NOMO-1 treated with dmso at 0.1 percent for 144 hours (cell line): ENCODE results near the gene EVI5L.
"Not testable (repeated sequence)": the region's sequence is repeated elsewhere in the genome, so short reads cannot be mapped to it uniquely, and the experiment has no call there.

Source experiments
- DNase-seq: peaks from one replicate; lab custom pipeline; 2025; ENCODE audit not compliant: unreplicated experiment; lab: John Stamatoyannopoulos, UW

EVI5L gene

DNA sequence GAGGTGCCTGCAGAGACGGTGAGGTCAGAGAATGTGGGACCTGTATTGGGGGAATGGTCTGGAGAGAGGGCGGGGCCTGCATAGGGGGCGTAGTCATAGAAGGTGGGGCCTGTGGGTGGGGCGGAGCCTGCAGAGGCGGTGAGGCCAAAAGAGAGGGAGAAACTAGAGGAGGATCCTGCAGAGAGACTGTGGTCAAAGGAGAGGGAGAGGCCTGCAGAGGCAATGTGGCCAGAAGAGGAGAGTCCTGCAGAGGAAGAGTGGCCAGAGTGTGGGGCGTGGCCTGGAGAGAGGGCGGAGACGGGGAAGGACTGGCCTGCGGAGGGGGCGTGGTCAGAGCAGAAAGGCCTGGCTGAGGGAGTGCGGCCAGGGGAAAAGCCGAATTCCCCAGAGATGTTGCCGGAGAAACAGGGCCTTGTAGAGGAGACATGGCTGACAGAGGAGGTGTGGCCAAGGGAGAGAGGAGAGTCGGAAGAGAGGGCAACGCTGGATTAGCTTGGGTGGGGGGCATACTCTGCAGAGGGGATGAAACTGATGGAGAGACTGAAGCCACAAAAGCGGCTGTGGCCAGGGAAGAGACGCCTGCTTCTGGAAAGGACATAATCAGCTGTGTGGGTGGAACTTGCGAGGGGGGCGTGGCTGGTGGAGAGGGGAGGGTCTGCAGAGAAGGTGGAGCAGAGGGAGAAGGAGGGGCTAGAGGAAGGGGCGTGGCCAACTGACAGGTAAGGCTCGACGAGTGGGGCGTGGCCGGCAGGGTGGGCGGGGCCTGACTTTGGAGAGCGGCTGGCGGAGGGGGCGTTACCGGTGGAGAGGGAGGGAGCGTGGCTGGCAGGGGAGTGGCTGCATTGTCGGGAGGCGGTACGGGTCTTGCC is 41.7 kb downstream of the EVI5L start:
- DNase-seq: peak; percentile 91

GRCh38 chr19:7872306-7873204 is 42.5 kb downstream of the EVI5L start:
- no peak for DNase-seq

DNA sequence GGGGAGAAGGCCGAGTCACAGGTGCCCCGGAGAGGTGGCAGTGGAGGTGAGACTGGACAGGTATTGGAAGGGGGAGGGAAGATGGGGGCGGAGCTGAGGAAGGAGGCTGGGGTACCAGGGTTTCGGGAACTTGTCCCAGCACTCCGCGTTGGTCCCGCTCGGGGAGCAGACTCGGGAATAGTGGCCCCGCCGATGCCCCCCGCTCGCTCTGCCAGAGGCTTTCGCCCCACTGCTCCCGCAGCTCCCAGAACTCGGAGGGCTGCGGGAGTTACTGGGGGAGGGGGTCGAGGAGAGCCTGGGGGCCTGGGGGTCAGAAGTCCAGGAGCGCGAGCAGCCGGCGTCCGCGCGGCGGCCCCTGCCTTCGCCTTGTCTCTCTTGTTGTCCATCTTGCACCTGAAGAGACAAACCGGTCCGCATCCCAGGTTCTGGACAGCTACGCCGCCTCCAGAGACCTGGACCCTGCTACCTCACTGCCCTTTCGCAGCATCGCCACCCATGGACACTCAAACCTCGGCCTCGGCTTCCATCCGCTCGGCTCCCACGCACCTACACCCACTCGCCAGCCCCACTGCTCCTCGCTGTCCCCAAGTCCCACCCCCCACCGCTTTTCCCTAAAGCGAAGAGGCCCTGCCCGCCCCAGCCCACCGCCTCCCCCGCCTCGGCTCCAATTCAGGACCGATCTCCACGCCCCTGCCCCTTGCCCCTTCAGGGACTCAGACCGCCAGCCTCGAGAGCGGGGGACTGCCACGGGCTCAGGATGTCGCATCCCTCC is 43.5 kb downstream of the EVI5L start:
- no peak for DNase-seq

- DNase-seq: no peak
Measured at GRCh38 chr19:7874076-7874896, 44.3 kb downstream of the EVI5L start, which contains the start of gene PRR36. PRR36 (minus strand) TSS chr19:7874390; CDS start chr19:7873689, 701 bp downstream.

GRCh38 chr19:7874897-7875273 is 44.9 kb downstream of the EVI5L start:
- DNase-seq: no peak

DNA sequence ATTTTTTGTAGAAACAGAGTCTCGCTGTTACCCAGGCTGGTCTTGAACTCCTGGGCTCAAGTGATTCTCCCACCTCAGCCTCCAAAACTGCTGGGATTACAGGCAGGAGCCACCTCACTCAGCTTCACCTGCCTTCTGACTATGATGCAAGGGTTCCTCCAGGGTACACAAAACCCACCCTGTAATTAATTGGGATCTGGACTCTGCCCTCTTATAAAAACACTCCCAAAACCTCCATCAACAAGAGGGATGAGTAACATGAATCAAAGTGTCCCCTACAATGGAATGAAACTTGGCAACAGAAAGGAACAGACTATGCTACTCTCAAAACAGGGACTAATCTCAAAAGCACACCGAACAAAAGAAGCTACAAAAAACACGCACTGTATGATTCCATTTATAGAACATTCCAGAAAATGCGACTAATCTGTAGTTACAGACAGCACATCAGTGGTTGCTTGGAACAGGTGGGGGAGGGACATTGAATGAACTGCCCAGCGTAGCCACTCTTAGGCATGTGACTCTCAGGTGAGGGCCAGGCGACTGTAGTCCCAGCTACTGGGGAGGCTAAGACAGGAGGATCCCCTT is 47.3 kb downstream of the EVI5L start:
- DNase-seq: no peak

DNA sequence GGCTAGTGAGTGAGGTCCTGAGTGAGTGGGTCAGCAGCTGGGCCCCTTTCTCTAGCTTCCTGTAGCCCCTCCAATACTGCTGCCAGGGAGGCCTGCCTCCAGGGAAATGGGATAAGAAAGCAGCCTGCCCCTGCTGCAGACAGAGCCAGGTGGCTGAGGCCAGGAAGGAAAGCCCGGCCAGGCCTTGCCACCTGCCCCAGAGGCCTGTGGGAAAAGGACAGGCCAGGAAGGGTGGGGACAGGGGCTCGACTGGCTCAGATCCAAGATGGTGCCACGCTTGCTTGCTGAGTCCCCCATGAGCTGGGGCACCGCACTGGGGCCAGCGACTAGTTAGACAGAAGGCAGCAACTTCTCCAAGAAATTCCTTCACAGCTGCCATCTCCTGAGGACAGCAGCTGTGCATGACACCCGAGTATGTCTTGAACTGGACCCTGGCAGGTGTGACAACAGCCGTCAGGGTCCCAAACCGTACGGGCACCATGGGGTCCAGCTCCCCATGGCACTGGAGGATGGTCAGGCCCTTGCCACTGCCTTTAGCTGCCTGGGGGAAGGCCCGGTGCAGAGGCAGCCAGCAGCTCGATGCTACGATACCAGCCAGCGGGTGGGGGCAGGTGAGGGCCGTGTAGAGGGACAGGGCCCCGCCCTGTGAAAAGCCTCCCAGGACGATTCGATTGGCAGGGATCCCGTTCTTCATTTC is 49.2 kb downstream of the EVI5L start:
- DNase-seq: no peak

- DNase-seq: no peak
Measured at GRCh38 chr19:7879836-7880235, 49.8 kb downstream of the EVI5L start.

DNA sequence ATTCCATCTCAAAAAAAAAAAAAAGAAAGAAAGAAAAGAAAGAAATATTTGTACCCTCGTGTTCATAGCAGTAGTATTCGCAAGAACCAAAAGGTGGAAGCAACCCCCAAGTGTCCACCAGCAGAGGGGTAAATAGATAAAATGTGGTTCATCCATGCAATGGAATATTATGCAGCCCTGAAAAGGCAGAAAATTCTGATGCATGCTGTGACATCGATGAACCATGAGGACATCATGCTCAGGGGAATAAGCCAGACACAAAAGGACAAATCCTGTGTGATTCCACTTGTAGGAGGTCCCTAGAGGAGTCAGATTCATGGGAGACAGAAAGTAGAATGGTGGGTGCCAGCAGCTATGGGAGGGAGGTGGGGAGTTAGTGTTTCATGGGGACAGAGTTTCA is 51.9 kb downstream of the EVI5L start:
- DNase-seq: no peak

GRCh38 chr19:7883105-7883504 is 53.1 kb downstream of the EVI5L start:
- DNase-seq: no peak

- no peak for DNase-seq
Measured at GRCh38 chr19:7883796-7884570, 54.0 kb downstream of the EVI5L start.

- DNase-seq: no peak
Measured at GRCh38 chr19:7885818-7886217, 55.8 kb downstream of the EVI5L start.

DNA sequence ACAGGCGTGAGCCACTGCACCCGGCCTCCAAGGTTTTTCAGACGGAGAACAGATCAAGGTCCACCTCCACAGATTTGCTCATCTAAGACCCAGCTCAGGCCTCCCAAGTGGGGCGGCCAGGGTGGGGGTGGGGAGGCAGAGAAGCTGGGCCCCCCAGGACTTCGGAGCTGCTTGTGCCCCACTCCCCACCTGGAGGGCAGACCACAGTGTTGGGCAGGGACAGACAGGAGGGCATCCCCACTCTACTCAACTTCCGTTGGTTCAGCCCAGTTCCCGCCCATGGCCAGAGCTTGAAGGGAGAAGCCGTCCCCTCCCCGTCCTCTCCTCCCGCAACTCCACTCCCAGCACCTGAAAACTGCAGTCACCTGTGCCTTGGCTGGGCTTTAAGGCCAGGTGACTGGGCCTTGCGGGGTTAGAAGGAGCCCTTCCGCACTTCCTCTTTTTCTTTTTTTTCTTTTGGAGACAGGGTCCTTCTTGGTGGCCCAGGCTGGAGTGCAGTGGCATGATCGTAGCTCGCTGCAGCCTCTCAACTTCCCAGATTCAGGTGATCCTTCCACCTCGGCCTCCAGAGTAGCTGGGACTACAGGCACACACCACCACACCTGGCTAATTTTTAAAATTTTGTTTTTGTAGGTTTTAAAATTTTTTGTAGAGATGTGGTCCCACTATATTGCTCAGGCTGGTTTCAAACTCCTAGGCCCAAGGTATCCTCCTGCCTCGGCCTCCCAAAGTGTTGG is 57.6 kb downstream of the EVI5L start:
- no peak for DNase-seq

DNA sequence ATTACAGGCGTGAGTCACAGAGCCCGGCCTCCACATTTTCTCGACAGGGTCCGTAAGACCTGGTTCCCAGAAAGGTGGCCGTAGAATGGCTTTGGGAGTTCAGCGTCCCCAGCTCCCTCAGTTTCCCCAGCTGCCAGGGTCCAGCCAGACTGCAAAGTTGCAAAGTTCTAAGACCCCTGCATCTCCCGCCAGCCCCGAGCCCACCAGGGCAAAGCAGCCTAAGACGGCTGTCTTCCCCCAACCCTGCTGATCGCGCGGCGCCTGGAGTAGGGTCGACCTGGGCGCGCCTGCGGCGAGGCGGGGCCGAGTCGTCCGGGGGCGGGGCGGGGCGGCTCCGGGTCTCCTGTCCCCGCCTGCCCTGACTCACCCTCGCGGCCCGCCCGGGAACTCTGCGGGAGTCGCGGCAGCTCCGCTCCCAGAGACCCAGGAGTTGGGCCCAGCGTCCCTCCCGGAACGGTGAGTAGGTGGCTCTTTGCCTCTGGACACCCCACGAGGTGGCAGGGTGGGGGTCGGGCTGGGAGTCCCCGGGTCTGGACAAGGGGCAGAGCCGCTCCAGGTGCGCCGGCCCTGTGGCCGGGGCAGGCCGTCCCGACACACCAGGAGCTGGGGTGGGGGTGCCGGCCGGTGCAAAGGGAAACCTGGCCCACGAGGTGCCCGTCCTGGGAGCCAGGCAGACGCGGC is 58.3 kb downstream of the EVI5L start, which contains the start of gene LRRC8E:
TSS of gene LRRC8E (plus strand) at position 366 of the 681 bp plus-strand sequence. CDS start 7,094 bp downstream, outside the sequence.
- DNase-seq: no peak

- no peak for DNase-seq
Measured at GRCh38 chr19:7888826-7889217, 58.8 kb downstream of the EVI5L start.

- DNase-seq: not testable (repeated sequence)
Measured at GRCh38 chr19:7893362-7894101, 63.5 kb downstream of the EVI5L start.
